ENCODE data around the gene PEAK1.

Gene PEAK1

GRCh38 chr15:77419836-77420609, at the start of gene PEAK1:
PEAK1 (minus strand) TSS chr15:77420104; CDS start chr15:77181926, 238,178 bp downstream.
- in situ Hi-C loops (cut with MboI; ENCODE audit: low sequenced_read_pairs), result no loop called here

- in situ Hi-C loops (cut with MboI; ENCODE audit: low sequenced_read_pairs), result no loop called here
These were observed 49.0 kb upstream of the PEAK1 start for GRCh38 chr15:77468896-77469295.

DNA sequence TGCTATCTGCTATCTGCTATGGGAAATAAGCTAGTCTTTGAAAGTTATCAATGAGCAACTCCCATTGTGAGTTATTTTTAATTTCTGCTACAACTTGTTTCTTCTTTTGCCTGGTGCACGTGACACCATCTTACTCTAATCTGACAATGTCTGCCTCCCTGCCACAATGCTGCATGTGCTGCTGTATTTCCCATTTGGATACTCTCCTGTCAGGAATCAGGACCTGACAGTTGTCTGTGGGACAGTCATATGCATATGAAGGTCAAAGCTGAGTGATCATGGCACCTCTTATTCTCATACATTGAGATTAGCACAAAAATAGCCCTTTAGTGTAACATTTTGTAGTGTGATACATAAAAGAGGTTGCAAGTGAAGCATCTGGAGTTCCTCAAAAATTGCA, 46.6 kb upstream of the PEAK1 start:
- in situ Hi-C loops (cut with MboI; ENCODE audit: low sequenced_read_pairs), result no loop called here

DNA sequence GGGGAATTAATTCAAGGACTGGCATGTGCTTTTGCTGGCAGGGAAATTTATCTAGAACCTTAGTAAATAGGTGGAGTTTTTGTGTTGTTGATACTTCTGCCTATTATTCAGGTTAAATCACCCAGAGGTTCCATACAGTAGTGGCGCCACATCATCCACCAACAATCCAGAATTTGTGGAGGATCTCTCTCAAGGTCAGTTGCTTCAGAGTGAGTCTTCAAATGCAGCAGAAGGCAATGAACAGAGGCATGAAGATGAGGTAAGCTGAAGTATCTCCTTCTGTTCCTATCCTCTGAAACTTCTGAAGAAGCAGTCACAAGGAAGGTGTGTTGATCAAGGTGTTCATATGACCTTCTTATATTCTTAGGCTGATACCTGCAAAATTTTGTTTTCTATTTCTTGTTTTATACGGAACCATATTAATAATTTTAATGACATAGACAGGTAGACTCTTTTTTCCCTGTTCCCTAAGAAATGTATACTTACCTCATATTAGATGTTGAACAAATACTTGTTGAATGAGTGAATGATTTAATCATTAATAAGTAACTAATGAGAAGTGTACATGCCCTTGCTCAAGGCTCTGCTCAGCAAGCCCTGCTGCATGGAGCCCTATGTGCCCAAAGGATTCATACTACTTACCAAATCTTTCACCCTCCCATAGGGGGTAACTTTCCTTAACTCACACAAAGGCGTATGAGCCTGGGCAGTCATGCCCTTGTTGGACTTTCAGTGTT, 44.4 kb upstream of the PEAK1 start:
- in situ Hi-C loops (cut with MboI; ENCODE audit: low sequenced_read_pairs), result no loop called here

DNA sequence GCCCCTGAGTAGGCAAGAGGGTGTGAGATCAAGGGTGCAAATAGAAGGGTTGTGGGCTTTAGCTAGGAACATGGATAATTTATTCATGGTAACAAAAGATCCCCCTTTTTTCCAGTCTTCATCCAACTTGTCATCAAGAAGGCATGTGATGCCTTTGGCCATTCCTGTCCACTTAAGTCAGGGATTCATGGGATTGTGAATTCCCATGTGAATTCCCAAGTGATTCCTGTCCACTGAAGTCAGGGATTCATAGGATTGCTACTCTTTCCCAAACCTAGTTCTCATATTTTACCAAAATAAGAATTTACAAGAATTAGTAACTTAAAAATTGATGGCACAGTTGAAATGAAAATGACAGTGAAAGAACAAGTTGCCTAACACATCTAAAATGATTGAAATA, 41.6 kb upstream of the PEAK1 start:
- in situ Hi-C loops (cut with MboI; ENCODE audit: low sequenced_read_pairs), result no loop called here

DNA sequence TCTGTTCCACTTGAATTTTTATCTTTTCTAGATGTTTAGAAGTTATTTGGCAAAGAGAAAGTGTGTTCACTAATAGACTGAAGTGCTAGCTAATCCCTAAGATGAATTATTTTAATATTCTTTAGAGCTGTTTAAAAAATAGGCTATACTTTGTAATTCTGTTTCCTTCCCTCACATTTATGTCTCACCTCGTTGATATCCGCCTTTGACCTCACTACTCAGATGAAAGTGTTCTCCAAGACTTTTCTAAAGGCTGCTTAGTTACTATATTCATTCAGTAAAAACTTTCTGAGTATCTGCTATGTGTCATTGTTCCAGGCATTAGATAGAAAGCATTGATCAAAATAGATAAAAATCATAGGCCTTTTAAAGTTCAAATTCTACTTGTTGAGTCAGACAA, 39.1 kb upstream of the PEAK1 start:
- in situ Hi-C loops (cut with MboI; ENCODE audit: low sequenced_read_pairs), result no loop called here

GRCh38 chr15:77457905-77458265, 38.0 kb upstream of the PEAK1 start:
- in situ Hi-C loops (cut with MboI; ENCODE audit: low sequenced_read_pairs), result no loop called here

- in situ Hi-C loops (cut with MboI; ENCODE audit: low sequenced_read_pairs), result no loop called here
These were observed 37.4 kb upstream of the PEAK1 start for GRCh38 chr15:77457191-77457904.

- in situ Hi-C loops (cut with MboI; ENCODE audit: low sequenced_read_pairs), result no loop called here
These were observed 36.8 kb upstream of the PEAK1 start for GRCh38 chr15:77456746-77457145.

- in situ Hi-C loops (cut with MboI; ENCODE audit: low sequenced_read_pairs), result no loop called here
These were observed 35.9 kb upstream of the PEAK1 start for GRCh38 chr15:77455696-77456321.

DNA sequence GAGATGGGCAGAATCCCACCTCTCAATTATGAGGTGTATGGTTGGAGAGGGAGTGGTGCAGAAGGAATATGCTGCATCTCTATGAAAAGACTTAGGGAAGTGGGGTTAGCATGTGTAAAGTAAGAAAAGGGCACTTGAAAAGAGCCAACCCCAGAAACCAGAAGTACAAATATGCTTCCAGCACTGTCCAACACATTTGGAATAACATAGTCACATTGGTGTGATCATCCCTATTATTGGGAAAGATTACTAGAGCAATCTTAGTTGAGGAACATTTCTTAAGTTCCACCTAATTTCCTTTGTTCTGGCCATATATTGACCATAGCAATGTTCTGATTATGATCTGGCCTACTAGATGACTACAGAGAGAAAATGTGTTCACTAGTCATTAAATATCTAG, 35.0 kb upstream of the PEAK1 start:
- in situ Hi-C loops (cut with MboI; ENCODE audit: low sequenced_read_pairs), result no loop called here

- in situ Hi-C loops (cut with MboI; ENCODE audit: low sequenced_read_pairs), result no loop called here
These were observed 34.4 kb upstream of the PEAK1 start for GRCh38 chr15:77454265-77454664.

DNA sequence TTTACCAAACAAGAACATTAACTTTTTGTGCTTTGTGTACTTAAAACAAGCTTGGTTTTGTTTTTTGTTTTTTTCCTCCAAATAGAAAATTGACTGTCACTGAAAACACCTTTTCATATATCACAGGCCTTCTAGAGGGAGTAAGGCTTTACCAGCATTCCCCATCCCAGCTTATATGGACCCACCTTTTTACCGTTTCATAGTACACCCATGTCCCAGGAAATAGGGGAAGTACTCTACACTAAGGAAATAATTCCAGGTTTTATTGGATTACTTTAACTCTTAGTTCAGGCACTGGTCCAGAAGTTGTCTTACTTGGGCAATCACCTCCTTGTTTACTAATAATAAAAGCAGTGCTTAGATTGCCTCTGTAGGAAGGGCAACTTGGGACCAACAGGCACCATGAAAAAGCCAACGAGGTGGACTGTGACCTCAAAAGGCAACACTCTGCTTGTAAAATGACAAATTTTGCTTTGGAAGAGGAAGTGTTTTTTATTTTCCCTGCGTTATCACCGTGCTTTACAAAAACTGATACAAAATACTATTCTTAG, 27.0 kb upstream of the PEAK1 start:
- in situ Hi-C loops (cut with MboI; ENCODE audit: low sequenced_read_pairs), result no loop called here

DNA sequence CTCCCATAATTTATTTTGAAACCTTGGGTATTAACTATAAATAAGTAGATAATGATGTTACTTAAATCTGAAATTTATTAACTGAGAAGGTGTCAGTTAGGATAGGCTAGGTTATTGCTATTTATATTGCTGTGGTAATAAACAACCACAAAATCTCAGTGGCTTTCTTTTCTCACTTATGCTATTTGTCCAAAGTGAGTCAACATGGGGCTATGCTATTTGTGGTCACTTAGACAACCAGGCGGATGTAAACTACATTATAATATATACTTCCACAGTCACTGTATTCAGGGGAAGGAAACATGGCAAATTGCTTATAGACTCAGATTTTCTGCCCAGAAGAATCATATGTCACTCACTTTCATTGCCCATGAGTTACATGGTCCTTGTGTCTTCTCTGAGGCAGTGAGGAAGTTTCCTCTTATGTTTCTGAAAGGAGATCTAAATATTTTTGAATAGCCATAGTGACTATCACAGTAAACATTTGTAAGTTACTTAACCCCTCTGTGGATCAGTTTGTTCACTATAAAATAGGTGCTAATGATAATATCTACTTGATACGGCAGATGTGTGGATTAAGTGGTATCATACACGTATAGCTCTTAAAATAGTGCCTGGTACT, 20.6 kb upstream of the PEAK1 start:
- in situ Hi-C loops (cut with MboI; ENCODE audit: low sequenced_read_pairs), result no loop called here

DNA sequence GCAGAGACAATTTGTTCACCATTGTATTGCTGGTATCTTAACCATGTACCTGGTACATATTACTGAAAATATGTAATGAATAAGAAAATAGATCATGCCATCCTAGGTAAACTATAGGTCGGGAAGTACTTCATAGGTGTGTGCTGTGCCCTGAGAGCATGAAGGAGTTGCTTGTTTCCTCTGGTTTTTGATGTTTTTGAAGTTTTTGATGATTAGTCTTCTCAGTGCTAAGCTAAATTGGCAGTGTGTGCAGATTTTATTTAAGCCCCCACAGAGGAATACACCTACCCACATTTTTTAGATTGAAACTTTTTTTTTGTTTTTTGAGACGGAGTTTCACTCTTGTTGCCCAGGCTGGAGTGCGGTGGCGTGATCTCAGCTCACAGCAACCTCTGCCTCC, 17.4 kb upstream of the PEAK1 start:
- in situ Hi-C loops (cut with MboI; ENCODE audit: low sequenced_read_pairs), result no loop called here

DNA sequence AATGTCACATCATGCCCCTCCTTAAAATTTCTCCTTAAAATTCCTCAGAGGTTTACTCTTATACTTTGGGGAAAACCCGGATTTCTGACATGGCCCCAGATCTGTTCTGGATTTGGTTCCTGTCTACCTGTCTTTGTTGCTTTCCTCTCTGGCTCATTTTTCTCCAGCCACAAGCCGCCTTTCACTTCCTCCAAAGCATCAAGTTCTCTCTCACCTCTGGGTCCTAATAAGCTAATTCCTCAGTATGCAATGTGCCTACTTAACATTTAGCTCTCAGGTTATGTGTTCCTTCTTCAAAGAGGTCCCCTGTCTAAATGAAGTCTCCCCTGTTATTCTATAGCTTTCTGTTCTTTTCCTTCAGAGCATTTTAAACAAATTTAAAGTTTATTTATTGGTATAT, 16.9 kb upstream of the PEAK1 start:
- in situ Hi-C loops (cut with MboI; ENCODE audit: low sequenced_read_pairs), result no loop called here

- in situ Hi-C loops (cut with MboI; ENCODE audit: low sequenced_read_pairs), result no loop called here
These were observed 10.7 kb upstream of the PEAK1 start for GRCh38 chr15:77430652-77431051.

DNA sequence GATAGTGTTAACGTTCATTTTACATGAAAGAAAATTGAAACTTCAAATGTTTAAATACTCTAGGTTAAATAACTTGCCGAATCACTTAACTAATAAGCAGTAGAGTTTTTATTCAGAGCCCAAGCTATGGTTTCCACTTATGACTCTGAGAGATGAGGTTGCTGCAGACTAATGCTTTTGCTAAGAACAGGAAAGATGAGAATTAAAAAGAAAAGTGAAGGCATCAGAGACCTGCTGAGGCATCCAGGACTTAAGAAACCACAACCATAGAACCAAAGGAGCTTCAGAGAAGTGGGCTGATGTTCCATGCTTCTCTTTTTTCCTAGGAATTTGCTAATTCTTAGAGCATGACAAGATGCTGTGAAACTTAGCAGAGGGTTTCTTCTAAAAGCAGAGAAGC, 10.3 kb upstream of the PEAK1 start:
- in situ Hi-C loops (cut with MboI; ENCODE audit: low sequenced_read_pairs), result no loop called here

DNA sequence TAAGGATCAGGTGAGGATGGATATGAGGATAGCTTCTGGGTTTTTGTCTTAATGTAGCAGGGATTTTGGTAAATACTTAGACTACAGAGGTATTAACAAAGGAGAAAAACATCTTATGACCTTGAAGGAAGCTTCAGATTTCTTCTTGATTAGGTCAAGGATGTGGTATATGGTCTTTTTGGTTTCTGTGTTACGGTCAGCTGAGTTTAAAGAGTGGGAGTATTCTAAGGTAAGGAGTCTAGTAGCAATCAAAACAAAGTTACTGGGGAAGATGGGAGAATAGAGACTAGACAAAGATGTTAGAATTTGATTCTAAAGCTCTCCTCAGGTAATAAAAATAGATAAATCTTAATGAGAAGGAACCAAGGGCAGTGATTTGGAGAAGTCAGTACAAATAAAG, 7.0 kb upstream of the PEAK1 start:
- in situ Hi-C loops (cut with MboI; ENCODE audit: low sequenced_read_pairs), result no loop called here

DNA sequence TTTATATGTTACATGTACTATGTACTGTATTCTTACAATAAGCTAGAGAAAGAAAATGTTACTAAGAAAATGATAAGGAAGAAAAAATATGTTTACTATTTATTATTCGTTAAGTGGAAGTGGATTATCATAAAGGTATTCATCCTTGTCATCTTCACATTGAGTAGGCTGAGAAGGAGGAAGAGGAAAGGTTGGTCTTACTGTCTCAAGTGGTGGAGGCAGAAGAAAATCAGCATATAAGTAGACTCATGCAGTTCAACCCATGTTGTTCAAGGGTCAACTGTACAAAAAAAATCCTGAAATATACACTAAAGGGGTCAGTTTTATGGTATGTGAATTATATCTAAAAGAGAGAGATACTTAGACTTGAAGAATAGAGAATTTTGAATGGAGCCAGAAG, 6.5 kb upstream of the PEAK1 start:
- in situ Hi-C loops (cut with MboI; ENCODE audit: low sequenced_read_pairs), result no loop called here

DNA sequence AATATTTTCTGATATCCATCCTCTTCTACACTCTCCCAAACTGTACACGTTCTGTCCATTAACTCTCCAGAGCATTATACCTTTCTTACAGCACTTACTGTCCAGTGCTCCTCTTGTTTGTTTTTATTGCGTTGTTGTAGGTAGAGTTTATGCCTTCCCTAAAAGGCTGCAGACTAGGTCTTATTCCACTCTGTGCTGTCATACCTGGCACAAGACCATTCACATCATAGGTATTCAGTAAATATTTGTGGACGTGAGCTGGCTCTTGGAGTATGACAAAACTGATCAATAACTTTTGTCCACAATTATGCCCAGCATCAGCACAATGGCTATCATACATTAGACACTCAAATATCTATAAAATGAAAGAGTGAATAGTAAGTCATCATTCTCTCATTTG, 5.2 kb upstream of the PEAK1 start:
- in situ Hi-C loops (cut with MboI; ENCODE audit: low sequenced_read_pairs), result no loop called here
